CD4-positive, alpha-beta T cell treated with Interleukin-12 subunit alpha and Interleukin-12 subunit beta, for 1 hour (primary cell): Measurements from ENCODE around the gene NR2F1.

Experiments used
- DNase-seq: peaks from one replicate; pipeline ENCODE4 v3.0.0-alpha.2; 2020

The NR2F1 gene

GRCh38 chr5:93591323-93591945, 8.4 kb downstream of the NR2F1 start:
- DNase-seq: no peak

DNA sequence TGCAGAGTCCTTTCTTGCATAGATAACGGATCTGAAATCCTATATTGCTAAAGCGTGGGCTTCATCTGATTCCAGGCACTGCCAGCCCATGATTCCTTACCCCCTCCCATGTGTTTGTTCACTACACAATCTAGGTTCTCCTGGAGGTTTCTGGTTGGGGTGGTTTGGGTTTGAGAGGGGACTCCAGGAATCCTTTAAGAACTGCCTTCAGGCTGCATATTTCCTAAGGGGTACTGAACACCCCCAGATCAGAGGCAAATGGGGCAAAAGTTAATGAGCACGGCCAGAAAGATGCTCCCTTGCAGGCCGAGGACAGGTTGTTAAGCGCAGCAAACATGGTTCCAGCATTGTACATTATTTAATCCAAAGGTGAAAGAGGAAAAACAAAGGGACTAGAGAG, 9.9 kb downstream of the NR2F1 start:
- no peak for DNase-seq

- no peak for DNase-seq
Observed at GRCh38 chr5:93593476-93594131, 10.6 kb downstream of the NR2F1 start.

GRCh38 chr5:93594591-93595419, 11.8 kb downstream of the NR2F1 start:
- DNase-seq: no peak

- no peak for DNase-seq
Observed at GRCh38 chr5:93595420-93596147, 12.6 kb downstream of the NR2F1 start.

GRCh38 chr5:93596310-93596675, 13.3 kb downstream of the NR2F1 start:
- no peak for DNase-seq

- DNase-seq: no peak
Observed at GRCh38 chr5:93596676-93597490, 13.9 kb downstream of the NR2F1 start.

- DNase-seq: no peak
Observed at GRCh38 chr5:93598091-93599000, 15.3 kb downstream of the NR2F1 start.

- no peak for DNase-seq
Observed at GRCh38 chr5:93599001-93599379, 16.0 kb downstream of the NR2F1 start.

DNA sequence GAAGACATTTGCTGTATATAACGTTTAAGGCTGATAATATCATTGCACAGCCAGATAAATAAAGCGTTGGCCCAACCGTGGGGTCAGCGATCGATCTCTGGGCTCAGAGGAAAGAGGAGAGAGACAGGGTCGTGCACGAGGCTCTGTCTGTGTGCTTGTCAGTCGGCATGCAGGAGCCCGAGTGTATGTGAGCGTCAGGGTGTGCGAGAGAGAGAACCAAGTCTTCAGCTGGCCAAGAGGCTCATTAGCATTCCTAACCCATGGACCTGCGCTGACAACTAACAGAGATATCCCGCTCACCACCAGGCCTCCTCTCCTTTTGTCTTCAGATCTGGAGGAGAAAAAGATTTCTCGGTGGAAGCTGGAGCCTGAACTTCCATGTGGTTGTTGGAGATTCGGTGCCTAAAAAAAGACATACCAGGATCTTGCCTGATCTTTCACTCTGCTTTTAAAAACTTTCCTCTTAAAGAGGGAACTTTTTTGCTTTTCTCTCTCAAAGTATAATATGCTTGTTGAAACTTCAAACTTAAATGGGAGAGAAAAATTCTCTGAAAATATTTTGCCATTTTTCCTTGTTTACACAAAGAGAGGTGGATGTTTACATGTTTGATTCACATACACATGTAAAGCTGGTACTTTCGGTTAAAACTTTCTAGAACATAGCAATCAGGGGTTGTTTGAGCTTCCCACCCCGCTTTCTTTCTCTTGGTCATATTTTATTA, 16.5 kb downstream of the NR2F1 start:
- no peak for DNase-seq

DNA sequence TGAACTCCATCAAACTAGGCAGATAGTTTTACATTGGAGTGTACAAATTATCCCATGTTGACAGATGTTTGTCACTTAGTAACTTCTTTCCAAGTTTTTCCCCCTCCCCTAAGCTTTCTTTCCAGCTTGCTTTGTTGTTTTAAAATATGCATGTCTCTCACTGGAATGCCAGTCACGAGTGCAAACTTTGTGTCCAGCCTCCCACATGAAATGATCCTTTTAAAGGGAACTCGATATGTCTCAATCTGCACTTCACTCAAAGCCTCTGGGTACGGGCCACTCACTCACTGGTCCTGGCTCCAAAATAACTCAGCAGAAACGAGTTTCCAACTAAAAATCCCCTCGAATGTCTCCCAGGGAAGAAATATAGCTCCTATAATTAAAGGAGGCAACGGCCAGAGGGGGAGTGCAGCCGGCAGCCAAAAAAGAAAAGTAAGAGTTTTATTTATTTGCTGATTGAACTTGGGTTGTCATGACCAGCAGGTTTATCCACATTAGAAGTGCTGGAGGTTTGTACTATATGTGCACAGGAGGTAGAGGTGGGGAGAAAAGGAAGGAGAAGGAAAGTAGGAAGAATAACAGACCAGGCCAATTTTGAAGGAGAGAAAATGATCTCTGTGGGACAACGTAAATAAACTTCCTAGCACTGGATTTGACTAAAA, 17.5 kb downstream of the NR2F1 start:
- DNase-seq: no peak

GRCh38 chr5:93601071-93601801, 18.2 kb downstream of the NR2F1 start:
- no peak for DNase-seq

DNA sequence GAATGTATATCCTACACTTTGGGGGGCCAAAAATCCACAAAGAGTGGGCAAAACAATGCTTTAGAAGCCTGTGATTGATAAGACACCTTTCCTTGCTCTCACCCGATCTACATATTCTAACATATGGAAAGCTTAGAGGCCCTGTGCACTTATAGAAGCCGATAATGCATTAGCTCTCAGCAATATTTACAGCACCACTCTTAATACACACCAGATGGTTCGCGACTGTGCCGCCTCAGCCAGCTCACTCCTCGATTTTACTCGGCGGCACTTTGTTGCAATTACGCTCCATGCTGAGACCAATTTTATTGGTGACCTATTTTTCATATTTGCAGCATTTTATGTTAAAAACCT, 18.8 kb downstream of the NR2F1 start:
- no peak for DNase-seq

GRCh38 chr5:93602241-93603077, 19.4 kb downstream of the NR2F1 start:
- no peak for DNase-seq

GRCh38 chr5:93603078-93603792, 20.2 kb downstream of the NR2F1 start:
- DNase-seq: no peak

GRCh38 chr5:93603793-93604643, 21.0 kb downstream of the NR2F1 start:
- no peak for DNase-seq
